HL-60 (cell line): Measurements from ENCODE around the gene FUT3.
A peak's percentile ranks its signal among the peaks of the same experiment; 100 is the strongest.

Experiments
- DNase-seq, 2 experiments: peaks; one replicate each; pipeline ENCODE4 v3.0.0-alpha.2; 2010 to 2020; ENCODE audit warnings: low read depth in 1 of 2, low spot score in 1 of 2
- H3K27ac ChIP-seq: fragments of 250-450 bp; sonication (Bioruptor Pico); replicated peaks from 2 replicates; pipeline ENCODE4 v1.5.1; 2020; ENCODE audit warnings: mild to moderate bottlenecking, moderate library complexity
- H3K27me3 ChIP-seq: fragments of 250-450 bp; sonication (Bioruptor Pico); 2 replicates; pipeline ENCODE4 v1.5.1; 2021; ENCODE audit warnings: mild to moderate bottlenecking, moderate library complexity; ENCODE audit not compliant: insufficient read depth, poor library complexity, severe bottlenecking
- H3K4me3 ChIP-seq: replicated peaks from 2 replicates; pipeline ENCODE4 v1.5.1; 2011; ENCODE audit warnings: mild to moderate bottlenecking, control low read depth, low read length; ENCODE audit not compliant: insufficient read depth
- CTCF ChIP-seq: IDR thresholded peaks from one replicate; pipeline ENCODE4 v1.5.1; 2011; ENCODE audit warnings: low read length, control low read depth, inconsistent platforms; ENCODE audit not compliant: insufficient read depth
- GABPA ChIP-seq: IDR thresholded peaks from 2 replicates; pipeline ENCODE4 v1.6.1; 2012; ENCODE audit warnings: low read depth
- POLR2AphosphoS5 ChIP-seq: IDR thresholded peaks from 2 replicates; pipeline ENCODE4 v1.6.1; 2012; ENCODE audit warnings: low read depth
- REST ChIP-seq: IDR thresholded peaks from 2 replicates; pipeline ENCODE4 v1.6.1; 2012; ENCODE audit warnings: low read depth; ENCODE audit not compliant: insufficient replicate concordance
- SPI1 ChIP-seq: IDR thresholded peaks from 2 replicates; pipeline ENCODE4 v1.6.1; 2012; ENCODE audit warnings: low read depth, mild to moderate bottlenecking, borderline replicate concordance

Gene FUT3

GRCh38 chr19:5829567-5830310 lies 21.5 kb downstream of the FUT3 start:
- Histone ChIP-seq H3K27ac (no peak overlapping the region), H3K27me3 (no peaks in the 10 kb centered on the region), H3K4me3 (no peak overlapping the region)
- TF ChIP-seq CTCF: no peak
- TF ChIP-seq GABPA: no peak
- TF ChIP-seq SPI1: no peak
- TF ChIP-seq POLR2AphosphoS5: no peak
- no peak for TF ChIP-seq REST
- DNase-seq: no peak

GRCh38 chr19:5828661-5829566 lies 22.3 kb downstream of the FUT3 start:
- Histone ChIP-seq H3K4me3 (peak overlapping the region; percentile 56), H3K27me3 (no peaks in the 10 kb centered on the region), H3K27ac (peak overlapping the region; percentile 55)
- no peak for DNase-seq
- TF ChIP-seq CTCF: no peak
- no peak for TF ChIP-seq POLR2AphosphoS5
- no peak for TF ChIP-seq REST
- no peak for TF ChIP-seq GABPA
- TF ChIP-seq SPI1: no peak

- Histone ChIP-seq H3K27me3 (no peaks in the 10 kb centered on the region), H3K4me3 (peak overlapping the region; percentile 56), H3K27ac (peak overlapping the region; percentile 55)
- peak; percentile 90 to 91 for DNase-seq
- TF ChIP-seq REST (peak; percentile 28), POLR2AphosphoS5 (peak; percentile 98), GABPA (no peak), CTCF (no peak), SPI1 (no peak)
Observed at GRCh38 chr19:5827891-5828660, 23.2 kb downstream of the FUT3 start.
